Fibroblast of the aortic adventitia (primary cell): ENCODE results near the gene CEP164. TPM values are rescaled to one million over a fixed set of nuclear protein-coding genes. Genes with fewer than 3 reads are reported as not detected.
"Not testable (repeated sequence)": the region's sequence is repeated elsewhere in the genome, so short reads cannot be mapped to it uniquely, and the experiment has no call there.

Experiments used
- DNase-seq: peaks from one replicate; pipeline ENCODE4 v3.0.0-alpha.2; 2010; ENCODE audit warnings: low read depth
- H3K4me3 ChIP-seq: 2 replicates; pipeline ENCODE4 v1.5.1; 2011; ENCODE audit warnings: low read depth, mild to moderate bottlenecking, control low read depth, low read length, moderate library complexity
- total RNA-seq: library from RNA; depleted of rRNA; stranded (reverse); fragments of >200 nt; gene quantifications from 2 replicates; pipeline ENCODE4 v1.2.3, GENCODE V29; 2012; ENCODE audit warnings: low replicate concordance
- TF ChIP-seq, protein P1 (sequence below): IDR thresholded peaks from 2 replicates; pipeline ENCODE4 v1.5.1; 2011; ENCODE audit warnings: mild to moderate bottlenecking, low read length, control low read depth, inconsistent platforms; ENCODE audit not compliant: insufficient read depth

Gene CEP164
- total RNA-seq, 1 donor: 38.5 TPM

DNA sequence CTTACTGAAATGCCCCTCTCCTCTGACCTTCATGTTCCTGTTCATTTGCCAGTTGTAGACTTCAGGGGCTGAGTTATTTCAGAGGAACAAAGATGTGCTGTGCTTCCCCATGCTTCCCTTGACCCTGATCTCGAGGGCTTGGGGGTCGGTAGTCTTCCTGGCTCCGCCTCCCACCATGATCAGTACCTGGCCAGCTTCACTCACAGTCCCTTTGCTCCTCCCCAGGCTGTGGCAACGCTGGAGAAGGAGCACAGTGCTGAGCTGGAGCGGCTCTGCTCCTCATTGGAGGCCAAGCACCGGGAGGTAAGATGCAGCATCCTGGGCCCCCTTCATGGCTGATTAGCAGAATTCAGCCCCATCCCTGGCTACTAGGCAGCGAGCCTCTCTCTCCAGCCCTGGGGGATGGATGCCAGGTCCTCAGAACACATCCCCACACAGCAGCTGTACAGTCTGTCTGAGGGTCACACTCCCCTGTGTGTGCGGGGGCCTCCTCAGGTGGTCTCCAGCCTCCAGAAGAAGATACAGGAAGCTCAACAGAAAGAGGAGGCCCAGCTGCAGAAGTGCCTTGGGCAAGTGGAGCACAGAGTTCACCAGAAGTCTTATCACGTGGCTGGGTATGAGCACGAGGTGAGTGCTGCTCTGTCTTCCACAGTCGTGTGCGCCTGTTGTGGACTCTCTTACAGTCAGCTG is 64.5 kb downstream of the CEP164 start:
- no peak overlapping the region for H3K4me3 ChIP-seq
- DNase-seq: no peak
- TF ChIP-seq, protein P1, sequence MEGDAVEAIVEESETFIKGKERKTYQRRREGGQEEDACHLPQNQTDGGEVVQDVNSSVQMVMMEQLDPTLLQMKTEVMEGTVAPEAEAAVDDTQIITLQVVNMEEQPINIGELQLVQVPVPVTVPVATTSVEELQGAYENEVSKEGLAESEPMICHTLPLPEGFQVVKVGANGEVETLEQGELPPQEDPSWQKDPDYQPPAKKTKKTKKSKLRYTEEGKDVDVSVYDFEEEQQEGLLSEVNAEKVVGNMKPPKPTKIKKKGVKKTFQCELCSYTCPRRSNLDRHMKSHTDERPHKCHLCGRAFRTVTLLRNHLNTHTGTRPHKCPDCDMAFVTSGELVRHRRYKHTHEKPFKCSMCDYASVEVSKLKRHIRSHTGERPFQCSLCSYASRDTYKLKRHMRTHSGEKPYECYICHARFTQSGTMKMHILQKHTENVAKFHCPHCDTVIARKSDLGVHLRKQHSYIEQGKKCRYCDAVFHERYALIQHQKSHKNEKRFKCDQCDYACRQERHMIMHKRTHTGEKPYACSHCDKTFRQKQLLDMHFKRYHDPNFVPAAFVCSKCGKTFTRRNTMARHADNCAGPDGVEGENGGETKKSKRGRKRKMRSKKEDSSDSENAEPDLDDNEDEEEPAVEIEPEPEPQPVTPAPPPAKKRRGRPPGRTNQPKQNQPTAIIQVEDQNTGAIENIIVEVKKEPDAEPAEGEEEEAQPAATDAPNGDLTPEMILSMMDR: no peak

DNA sequence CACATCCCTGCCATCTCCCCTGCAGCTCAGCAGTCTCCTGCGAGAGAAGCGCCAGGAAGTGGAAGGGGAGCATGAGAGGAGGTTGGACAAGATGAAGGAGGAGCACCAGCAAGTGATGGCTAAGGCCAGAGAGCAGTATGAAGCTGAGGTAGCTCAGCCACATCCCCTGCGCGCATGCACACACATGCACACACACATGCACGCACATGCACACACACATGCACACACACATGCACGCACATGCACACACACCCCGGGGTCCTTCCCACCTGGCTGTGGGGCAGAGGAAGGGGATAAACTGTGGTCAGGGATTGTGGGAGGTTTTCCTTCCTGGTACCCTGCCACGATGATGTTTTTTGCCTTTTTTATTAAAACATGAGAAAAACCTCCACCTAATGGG is 65.3 kb downstream of the CEP164 start:
- no peak for DNase-seq
- TF ChIP-seq, protein P1: no peak
- no peak overlapping the region for H3K4me3 ChIP-seq

DNA sequence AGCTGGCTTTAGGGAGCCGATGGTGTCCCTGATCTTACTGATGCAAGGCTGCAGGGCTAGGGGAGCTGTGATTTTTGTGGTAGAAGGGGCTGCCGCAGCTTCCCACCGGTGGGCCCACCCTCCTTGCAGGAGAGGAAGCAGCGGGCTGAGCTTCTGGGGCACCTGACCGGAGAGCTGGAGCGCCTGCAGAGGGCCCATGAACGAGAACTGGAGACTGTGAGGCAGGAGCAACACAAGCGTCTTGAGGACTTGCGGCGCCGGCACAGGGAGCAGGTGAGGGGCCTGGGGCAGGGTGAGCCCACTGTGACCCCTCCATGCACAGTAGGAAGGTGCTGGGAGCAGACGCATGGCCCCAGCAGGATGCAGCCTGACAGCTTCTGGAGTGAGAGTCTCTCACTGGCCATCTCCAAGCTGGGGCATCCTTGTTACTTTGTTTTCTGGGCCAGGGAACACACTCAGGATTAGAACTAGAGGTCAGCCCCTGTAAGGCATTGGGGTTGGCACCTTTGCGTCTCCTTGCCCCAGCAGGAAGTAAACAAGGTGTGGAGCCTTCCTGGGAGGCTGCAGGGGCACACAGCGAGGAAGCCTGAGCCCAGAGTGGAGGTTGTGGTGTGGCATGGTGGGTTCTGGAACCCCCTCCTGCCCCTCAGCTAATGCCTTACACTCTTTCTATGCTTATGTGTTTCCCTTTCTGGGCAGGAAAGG is 66.7 kb downstream of the CEP164 start:
- no peak overlapping the region for H3K4me3 ChIP-seq
- no peak for DNase-seq
- TF ChIP-seq, protein P1: no peak

DNA sequence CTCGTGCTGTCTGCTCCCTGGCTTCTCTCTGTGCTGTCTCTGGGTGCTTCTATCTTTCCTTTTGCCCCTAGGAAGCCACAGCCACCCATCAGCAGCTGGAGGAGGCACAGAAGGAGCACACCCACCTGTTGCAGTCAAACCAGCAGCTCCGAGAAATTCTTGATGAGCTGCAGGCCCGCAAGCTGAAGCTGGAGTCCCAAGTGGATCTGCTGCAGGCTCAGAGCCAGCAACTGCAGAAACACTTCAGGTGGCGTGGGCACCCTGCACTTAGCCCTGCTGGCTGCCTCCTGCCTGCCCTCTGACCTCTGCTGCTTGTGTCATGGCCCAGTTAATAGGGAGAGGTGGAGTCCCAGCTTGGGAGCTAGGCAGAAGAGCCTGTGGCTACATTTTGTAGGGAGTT is 67.8 kb downstream of the CEP164 start:
- H3K4me3 ChIP-seq: no peak overlapping the region
- DNase-seq: no peak
- TF ChIP-seq, protein P1: no peak

DNA sequence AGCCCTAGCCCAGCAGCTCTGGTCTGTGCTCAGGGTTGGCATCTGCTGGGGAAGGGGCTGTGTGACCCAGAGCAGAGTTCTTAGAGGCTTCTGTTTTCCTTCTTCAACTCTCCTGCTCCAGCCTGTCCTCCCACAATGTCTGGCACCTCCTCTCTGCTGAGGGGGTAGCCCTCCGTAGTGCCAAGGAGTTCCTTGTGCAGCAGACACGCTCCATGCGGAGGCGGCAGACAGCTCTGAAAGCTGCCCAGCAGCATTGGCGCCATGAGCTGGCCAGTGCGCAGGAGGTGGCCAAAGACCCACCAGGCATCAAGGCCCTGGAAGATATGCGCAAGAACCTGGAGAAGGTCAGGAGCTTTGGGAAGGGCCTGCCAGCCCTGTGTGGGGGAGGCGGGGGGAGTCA is 69.3 kb downstream of the CEP164 start:
- TF ChIP-seq, protein P1: no peak
- no peak overlapping the region for H3K4me3 ChIP-seq
- DNase-seq: no peak

DNA sequence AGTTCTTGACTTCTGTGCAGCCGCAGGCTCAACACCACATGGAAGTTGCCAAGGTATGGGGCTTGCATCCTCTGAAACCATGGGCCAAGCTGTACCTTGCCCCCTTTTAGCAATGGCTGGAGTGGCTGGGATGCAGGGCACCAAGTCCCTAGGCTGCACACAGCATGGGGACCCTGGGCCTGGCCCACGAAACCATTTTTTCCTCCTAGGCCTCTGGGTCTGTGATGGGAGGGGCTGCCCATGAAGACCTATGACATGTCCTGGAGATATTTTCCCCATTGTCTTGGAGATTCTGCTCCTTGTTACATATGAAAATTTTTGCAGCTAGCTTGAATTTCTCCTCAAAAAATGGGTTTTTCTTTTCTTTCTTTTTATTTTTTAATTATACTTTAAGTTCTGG is 71.0 kb downstream of the CEP164 start:
- not testable (repeated sequence) for DNase-seq, H3K4me3 ChIP-seq

DNA sequence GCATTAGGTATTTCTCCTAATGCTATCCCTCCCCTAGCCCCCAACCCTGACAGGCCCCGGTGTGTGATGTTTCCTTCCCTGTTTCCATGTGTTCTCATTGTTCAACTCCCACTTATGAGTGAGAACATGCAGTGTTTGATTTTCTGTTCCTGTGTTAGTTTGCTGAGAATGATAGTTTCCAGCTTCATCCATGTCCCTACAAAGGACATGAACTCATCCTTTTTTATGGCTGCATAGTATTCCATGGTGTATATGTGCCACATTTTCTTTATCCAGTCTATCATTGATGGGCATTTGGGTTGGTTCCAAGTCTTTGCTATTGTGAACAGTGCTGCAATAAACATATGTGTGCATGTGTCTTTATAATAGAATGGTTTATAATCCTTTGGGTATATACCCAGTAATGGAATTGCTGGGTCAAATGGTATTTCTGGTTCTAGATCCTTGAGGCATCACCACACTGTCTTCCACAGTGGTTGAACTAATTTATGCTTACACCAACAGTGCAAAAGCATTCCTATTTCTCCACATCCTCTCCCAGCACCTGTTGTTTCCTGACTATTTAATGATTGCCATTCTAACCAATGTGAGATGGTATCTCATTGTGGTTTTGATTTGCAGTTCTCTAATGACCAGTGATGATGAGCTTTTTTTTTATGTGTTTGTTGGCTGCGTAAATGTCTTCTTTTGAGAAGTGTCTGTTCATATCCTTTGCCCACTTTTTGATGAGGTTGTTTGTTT is 71.6 kb downstream of the CEP164 start:
- H3K4me3 ChIP-seq, DNase-seq: not testable (repeated sequence)

DNA sequence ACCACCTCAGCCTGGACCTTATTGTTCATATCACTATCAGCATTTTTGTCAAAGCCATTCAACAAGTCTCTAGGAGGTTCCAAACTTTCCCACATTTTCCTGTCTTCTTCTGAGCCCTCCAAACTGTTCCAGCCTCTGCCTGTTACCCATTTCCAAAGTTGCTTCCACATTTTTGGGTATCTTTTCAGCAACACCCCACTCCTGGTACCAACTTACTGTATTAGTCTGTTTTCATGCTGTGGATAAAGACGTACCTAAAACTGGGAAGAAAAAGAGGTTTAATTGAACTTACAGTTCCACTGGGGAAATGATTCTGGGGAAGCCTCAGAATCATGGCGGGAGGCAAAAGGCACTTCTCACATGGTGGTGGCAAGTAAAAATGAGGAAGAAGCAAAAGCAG is 78.2 kb downstream of the CEP164 start:
- not testable (repeated sequence) for H3K4me3 ChIP-seq, DNase-seq
